ENCODE measurements around the gene VIT. TPM values are rescaled to one million over a fixed set of nuclear protein-coding genes. Genes with fewer than 3 reads are reported as not detected.

Gene VIT
- total and polyA plus RNA-seq, 9 donors: 2.9 to 29.7 (median 19.4) TPM

DNA sequence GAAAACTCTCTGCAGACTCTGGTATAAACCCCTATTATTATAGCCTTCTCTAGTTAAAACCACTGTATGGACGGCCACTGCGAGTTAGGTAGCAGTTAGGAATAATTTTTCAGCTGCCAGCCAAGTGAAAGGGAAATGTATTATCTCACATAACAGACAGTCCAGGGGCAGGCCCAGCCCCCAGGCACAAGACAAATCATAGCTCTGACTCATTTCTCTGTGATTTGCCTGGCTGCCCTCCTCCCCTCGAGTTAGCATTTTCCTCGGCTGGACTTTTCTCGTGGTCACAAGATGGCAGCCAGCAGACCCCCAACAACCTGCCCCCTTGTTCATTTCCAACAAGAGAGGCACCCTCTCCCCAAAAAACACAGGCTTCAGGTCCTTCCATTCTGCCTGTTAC lies 10.5 kb downstream of the VIT start:
- Histone ChIP-seq H3K9me3 (no peaks in the 10 kb centered on the region), H3K27ac (peak overlapping the region in 1 of 2 donors; percentile 44), H3K4me1 (ENCODE audit: insufficient read depth) (peaks cover 5% of the 10 kb centered on the region), H3K27me3 (no peaks in the 10 kb centered on the region), H3K36me3 (no peaks in the 10 kb centered on the region), H3K4me3 (no peak overlapping the region)
- intact Hi-C loops (cut with DNase I): no loop called here
- DNase-seq: no peak
- 68 to 81% (median 77%) methylated on average over 5 of the region's 5 CpGs for WGBS, 3 donors
- TF ChIP-seq POLR2A (IDR thresholded peaks at IDR 0.05) (no peak), EP300 (IDR thresholded peaks at IDR 0.05) (no peak)
- TF ChIP-seq, protein P1, sequence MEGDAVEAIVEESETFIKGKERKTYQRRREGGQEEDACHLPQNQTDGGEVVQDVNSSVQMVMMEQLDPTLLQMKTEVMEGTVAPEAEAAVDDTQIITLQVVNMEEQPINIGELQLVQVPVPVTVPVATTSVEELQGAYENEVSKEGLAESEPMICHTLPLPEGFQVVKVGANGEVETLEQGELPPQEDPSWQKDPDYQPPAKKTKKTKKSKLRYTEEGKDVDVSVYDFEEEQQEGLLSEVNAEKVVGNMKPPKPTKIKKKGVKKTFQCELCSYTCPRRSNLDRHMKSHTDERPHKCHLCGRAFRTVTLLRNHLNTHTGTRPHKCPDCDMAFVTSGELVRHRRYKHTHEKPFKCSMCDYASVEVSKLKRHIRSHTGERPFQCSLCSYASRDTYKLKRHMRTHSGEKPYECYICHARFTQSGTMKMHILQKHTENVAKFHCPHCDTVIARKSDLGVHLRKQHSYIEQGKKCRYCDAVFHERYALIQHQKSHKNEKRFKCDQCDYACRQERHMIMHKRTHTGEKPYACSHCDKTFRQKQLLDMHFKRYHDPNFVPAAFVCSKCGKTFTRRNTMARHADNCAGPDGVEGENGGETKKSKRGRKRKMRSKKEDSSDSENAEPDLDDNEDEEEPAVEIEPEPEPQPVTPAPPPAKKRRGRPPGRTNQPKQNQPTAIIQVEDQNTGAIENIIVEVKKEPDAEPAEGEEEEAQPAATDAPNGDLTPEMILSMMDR (IDR thresholded peaks at IDR 0.05): no peak

DNA sequence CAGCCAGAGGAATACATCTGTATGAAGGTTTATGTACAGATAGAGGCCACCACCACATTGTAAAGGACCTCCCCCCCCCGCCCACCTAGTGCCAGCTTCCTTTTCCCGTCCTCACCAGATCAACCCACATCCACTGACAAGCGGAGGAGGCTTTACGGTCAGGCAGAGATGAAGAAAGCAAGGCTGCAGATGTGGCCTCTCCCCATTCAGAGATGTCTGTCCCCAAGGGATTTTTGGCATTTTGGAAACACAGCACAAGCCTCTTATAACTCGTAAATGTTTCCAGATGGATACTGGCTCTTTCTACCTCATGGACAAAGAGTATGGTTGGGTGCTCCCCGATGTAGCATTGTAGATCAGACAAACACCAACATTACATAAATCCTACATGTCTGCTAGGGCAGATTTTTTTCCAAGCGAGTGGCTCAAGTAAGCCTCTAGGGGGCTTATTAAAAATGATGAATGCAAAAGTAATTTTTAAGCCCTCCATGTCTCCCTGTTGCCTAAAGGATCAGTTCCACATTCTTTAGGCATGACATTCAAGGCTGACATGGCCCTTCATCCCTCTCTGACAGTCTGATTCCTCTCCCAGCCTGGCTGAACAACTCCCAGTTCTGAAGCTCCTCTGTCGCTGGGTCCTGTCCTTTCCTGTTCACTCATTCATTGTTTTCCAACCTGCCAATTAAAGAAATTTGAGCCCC lies 11.7 kb downstream of the VIT start:
- 74 to 85% (median 80%) methylated on average over 8 of the region's 8 CpGs for WGBS, 3 donors
- Histone ChIP-seq H3K4me3 (no peak overlapping the region), H3K4me1 (ENCODE audit: insufficient read depth) (peaks cover 4% of the 10 kb centered on the region), H3K9me3 (no peaks in the 10 kb centered on the region), H3K36me3 (no peaks in the 10 kb centered on the region), H3K27ac (no peak overlapping the region), H3K27me3 (no peaks in the 10 kb centered on the region)
- DNase-seq: no peak
- TF ChIP-seq EP300 (IDR thresholded peaks at IDR 0.05) (no peak), POLR2A (IDR thresholded peaks at IDR 0.05) (no peak)
- TF ChIP-seq, protein P1 (IDR thresholded peaks at IDR 0.05): no peak
- intact Hi-C loops (cut with DNase I): no loop called here

DNA sequence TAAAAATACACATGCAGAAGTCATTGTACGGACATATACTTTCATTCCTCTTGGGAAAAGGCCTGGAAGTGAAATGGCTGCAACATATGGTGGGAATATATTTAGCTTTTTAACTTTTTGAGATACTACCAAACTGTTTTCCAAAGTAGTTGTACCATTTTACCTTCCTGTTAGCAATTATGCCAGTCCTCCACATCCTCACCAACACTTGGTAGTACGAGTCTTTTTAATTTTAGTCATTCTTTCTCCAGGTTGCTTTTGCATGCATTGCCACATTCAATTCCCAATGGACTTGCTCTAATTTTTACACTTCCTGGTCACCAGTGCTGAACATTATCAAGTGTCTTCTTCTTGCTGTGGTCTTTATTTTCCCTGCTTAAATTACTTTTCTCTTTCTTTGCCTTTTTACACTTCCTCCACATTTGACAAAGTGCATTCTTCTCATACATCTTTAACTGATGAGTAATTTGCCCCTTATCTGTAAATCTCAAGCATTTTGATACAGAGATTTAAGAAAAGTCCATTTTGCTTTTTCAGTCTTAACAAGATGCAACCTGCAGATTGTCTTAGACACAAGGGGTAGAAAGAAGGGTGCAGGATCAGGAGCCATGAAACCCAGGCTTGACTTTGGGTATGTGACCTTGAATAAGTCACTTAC lies 14.5 kb downstream of the VIT start:
- no peak for TF ChIP-seq POLR2A (IDR thresholded peaks at IDR 0.05)
- TF ChIP-seq, protein P1 (IDR thresholded peaks at IDR 0.05): no peak
- TF ChIP-seq EP300 (IDR thresholded peaks at IDR 0.05): no peak
- WGBS, 3 donors: 71 to 96% (median 95%) methylated on average over 2 of the region's 2 CpGs
- no peak for DNase-seq
- Histone ChIP-seq H3K4me3 (no peak overlapping the region), H3K27ac (no peak overlapping the region), H3K27me3 (no peaks in the 10 kb centered on the region), H3K9me3 (no peaks in the 10 kb centered on the region), H3K36me3 (no peaks in the 10 kb centered on the region), H3K4me1 (ENCODE audit: insufficient read depth) (peaks cover 2% of the 10 kb centered on the region)
- intact Hi-C loops (cut with DNase I): no loop called here

DNA sequence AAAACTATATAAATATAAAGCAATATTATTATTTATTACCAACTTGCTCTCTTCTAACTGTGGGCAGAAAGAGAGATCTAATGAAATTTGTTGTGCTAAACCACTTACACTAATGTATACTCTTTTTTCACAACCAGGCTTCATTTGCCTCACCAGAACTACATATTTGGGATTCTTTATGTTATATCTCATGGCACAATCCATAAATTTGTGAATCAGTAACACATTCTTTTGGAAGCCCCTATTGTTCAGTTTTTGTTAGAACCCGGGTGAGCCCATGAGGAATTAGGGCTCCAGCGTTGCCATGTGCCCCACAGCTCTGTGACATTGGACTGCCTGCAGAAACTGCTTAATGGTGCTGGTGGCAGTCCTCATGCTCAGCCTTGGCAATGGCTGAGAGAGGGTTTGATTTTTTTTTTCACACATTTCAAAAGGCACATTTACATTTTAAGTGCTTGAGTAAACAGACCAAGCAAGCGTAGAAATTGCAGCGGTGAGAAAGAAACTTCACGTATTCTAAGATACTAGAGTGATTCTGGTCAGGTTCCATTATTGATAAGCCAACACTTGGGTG lies 15.3 kb downstream of the VIT start:
- H3K27ac ChIP-seq: no peak overlapping the region
- DNase-seq: no peak
- no peak overlapping the region for H3K4me3 ChIP-seq
- H3K36me3 ChIP-seq: no peaks in the 10 kb centered on the region
- WGBS, 3 donors: 72 to 88% (median 81%) methylated on average over 5 of the region's 5 CpGs
- TF ChIP-seq, protein P1 (IDR thresholded peaks at IDR 0.05): no peak
- TF ChIP-seq POLR2A (IDR thresholded peaks at IDR 0.05): no peak
- no peak for TF ChIP-seq EP300 (IDR thresholded peaks at IDR 0.05)
- H3K27me3 ChIP-seq: no peaks in the 10 kb centered on the region
- no peaks in the 10 kb centered on the region for H3K4me1 ChIP-seq (ENCODE audit: insufficient read depth)
- intact Hi-C loops (cut with DNase I): no loop called here
- no peaks in the 10 kb centered on the region for H3K9me3 ChIP-seq
